AG10803 (cell line): ENCODE data around the gene B4GALT6.

Source experiments
- DNase-seq: peaks from one replicate; pipeline ENCODE4 v3.0.0; 2010; ENCODE audit warnings: low read depth
- H3K4me3 ChIP-seq: 2 replicates; pipeline ENCODE4 v1.5.1; 2011; ENCODE audit warnings: mild to moderate bottlenecking, low read length, control low read depth
- TF ChIP-seq, protein P1 (sequence below): conservative IDR thresholded peaks from 2 replicates; pipeline ENCODE4 v1.5.1; 2011; ENCODE audit warnings: mild to moderate bottlenecking, low read length, control low read depth, inconsistent platforms

Gene B4GALT6

DNA sequence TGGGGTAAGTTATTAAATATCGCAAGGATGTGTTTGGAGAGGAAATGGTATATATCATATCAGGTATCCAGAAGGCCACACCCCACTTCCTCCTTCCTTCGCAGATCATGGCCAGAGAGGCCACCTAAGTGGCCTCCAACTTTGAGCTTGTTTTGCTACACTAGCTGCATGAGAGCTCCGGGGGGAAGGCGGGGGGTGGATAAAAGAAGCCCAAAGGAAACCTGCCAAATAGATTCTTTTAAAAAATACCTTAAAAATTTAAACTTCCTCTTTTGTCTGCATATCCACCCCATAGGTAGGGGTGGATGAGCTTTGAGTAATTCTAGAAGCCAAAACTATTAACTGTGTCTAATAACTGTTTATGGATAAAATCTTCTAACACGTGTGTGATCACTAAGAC, 98.4 kb downstream of the B4GALT6 start:
- TF ChIP-seq, protein P1, sequence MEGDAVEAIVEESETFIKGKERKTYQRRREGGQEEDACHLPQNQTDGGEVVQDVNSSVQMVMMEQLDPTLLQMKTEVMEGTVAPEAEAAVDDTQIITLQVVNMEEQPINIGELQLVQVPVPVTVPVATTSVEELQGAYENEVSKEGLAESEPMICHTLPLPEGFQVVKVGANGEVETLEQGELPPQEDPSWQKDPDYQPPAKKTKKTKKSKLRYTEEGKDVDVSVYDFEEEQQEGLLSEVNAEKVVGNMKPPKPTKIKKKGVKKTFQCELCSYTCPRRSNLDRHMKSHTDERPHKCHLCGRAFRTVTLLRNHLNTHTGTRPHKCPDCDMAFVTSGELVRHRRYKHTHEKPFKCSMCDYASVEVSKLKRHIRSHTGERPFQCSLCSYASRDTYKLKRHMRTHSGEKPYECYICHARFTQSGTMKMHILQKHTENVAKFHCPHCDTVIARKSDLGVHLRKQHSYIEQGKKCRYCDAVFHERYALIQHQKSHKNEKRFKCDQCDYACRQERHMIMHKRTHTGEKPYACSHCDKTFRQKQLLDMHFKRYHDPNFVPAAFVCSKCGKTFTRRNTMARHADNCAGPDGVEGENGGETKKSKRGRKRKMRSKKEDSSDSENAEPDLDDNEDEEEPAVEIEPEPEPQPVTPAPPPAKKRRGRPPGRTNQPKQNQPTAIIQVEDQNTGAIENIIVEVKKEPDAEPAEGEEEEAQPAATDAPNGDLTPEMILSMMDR: no peak
- H3K4me3 ChIP-seq: no peak overlapping the region
- DNase-seq: no peak

DNA sequence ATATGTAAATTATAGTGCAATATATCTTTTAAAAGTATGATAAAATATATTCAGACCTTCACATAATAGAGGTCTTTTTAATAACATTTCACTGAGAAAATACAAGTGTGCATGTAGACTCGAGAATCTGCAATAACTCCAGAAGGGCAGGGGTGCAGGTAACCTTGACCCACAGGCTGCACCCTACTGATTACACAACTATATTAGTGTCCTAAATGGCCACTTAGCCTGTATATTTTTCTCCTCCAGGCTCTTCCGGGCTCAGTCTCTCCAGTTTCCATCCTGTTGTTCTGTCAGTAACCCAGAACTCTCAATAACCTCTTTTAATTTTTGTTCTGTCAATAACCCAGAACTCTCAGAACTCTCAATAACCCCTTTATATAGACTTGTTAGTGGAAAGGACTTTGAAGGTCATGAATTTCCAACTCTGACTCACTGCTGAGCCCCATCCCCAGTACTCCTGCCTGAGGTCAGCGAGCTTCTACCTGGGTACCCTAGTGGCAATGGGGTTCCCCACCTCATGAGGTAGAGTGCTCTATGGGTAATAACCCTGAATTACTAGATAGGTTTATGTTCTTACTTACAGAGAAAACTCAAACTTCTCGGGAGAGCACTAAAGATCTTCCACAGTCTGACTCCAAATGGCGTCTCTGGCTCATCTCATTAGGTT, 101.1 kb downstream of the B4GALT6 start:
- DNase-seq: no peak
- no peak overlapping the region for H3K4me3 ChIP-seq
- TF ChIP-seq, protein P1: no peak

DNA sequence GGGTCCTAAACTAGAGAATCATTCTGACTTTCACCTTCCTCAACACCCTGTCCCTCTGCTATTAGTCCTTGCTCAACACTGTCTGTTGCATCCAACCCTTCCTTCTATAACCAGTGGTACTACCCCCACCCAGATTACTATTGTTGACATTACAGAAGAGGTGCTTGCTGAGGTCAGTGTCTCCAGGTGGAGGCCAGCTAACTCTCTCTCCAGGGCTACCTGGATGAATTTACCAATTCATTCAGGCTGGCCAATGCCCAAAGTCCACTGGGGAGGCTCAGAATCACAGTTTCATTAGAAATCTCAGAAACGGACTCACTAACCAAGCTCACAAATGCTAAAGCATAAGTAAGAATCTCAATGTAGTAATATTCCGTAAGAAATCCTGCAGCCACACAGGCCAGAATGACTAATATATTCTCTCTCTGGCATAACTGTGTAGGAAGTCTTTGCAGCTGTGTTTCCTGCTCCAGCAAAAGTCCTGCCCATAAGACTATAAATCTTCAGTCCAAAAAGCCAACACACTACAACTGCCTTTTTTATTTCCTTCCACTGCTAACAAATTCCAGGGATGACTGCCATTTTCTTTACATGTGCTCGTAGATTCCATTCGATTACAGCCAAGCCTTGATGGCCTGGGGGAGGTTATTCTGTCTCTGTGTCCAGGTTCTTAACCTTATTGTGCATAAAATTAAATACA, 102.7 kb downstream of the B4GALT6 start:
- DNase-seq: peak; percentile 76
- TF ChIP-seq, protein P1: no peak
- no peak overlapping the region for H3K4me3 ChIP-seq

DNA sequence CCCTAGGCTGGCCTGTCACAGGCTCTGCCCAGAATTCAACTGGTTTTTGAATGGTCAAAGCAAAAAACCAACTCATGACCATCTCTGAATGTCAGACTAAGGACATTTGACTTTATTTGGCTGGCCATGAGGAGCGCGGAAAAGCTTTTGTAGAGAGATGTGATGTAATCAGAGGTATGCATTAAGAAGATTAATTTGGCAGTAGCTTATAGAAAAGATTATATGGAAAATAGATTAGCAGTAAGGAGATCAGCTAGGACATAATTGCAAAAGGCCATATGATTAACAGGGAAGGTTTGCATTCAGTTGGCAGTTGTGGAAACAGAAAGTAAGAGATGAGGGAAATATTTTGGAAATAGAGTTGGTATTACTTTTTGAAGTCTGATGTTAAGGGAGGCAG, 105.0 kb downstream of the B4GALT6 start:
- TF ChIP-seq, protein P1: no peak
- DNase-seq: no peak
- no peak overlapping the region for H3K4me3 ChIP-seq

DNA sequence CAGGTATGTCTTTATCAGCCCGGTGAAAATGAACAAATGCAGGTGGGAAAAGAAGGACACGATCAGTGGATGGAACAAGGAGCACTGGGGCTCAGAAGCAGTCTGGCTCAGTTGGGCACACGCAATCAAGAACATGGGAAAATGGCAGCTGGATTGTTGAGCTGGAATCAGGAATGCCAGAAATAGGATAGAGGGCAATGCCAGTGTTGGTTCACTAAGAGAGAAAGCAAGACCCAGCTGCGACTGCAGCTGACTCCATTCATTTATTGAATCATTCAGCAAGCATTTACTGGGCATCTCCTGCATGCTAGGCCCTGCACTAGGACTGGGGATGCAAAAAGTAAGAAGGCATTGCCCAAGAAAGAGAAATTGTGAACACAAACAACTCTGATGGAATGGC, 106.3 kb downstream of the B4GALT6 start:
- no peak for DNase-seq

DNA sequence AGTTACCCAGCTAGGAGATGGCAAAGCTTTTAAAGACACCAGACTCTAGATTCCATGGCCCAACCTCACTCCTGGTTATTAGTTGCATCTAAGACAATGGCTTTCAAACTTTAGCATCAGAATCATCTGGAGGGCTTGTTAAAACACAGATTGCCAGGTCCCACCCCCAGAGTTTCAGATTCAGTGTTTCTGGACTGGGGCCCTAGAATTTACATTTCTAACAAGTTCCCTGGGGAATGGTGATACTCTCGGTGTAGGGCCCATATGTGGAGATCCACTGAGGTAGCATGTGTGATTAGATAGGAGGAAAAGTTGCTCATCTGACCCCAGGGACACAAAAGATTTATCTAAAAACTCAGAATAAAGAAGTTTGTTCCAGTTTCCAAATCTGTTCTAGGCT, 107.2 kb downstream of the B4GALT6 start:
- TF ChIP-seq, protein P1: no peak
- H3K4me3 ChIP-seq: no peak overlapping the region
- no peak for DNase-seq

More for the DNA sequence above, 106.3 kb downstream of the B4GALT6 start:
- H3K4me3 ChIP-seq: no peak overlapping the region
- TF ChIP-seq, protein P1: no peak

DNA sequence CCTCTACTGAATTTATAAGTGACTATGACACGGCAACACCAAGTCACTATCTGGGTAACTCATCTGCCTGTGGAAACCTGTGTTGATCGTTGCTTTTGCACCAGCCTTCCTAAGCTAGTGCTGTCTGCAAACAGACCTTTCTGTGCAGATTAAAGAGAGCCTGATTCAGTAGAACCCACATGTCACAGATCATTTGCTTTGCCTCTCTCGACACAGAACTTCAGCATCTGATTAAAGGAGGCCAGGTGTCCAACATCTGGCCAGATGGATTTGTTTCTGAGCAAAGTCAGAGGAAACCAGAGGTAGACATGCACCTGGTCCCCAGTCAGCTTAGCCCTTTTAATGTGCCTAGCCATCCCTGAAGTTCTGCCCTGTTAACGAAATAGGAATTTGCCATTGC, 107.7 kb downstream of the B4GALT6 start:
- TF ChIP-seq, protein P1: no peak
- H3K4me3 ChIP-seq: no peak overlapping the region
- DNase-seq: no peak
